HFFc6 (cell line): ENCODE measurements around the gene U2AF2. TPM values are rescaled to one million over a fixed set of nuclear protein-coding genes. Genes with fewer than 3 reads are reported as not detected.

Experiments
- DNase-seq: peaks from one replicate; pipeline ENCODE4 v3.0.0-alpha.2; 2018
- H3K27ac Mint-ChIP-seq: 2 replicates; pipeline ENCODE4 v1.8.0; 2020; ENCODE audit warnings: mild to moderate bottlenecking, mixed read lengths
- H3K27me3 Mint-ChIP-seq: 2 replicates; pipeline ENCODE4 v1.8.0; 2021; ENCODE audit warnings: mild to moderate bottlenecking, moderate library complexity, mixed read lengths; ENCODE audit not compliant: insufficient read depth
- H3K36me3 Mint-ChIP-seq: 2 replicates; pipeline ENCODE4 v1.8.0; 2021; ENCODE audit warnings: low read depth, mixed read lengths
- H3K4me1 Mint-ChIP-seq: 2 replicates; pipeline ENCODE4 v1.8.0; 2020; ENCODE audit warnings: low read depth, mixed read lengths
- H3K4me3 Mint-ChIP-seq: 2 replicates; pipeline ENCODE4 v1.8.0; 2020; ENCODE audit warnings: mild to moderate bottlenecking, moderate library complexity, mixed read lengths
- H3K9me3 Mint-ChIP-seq: 2 replicates; pipeline ENCODE4 v1.8.0; 2020; ENCODE audit warnings: mild to moderate bottlenecking, mixed read lengths
- total RNA-seq, 6 experiments: library from RNA; stranded (reverse); fragmentation: NEBNext Ultra II Directional; extraction: Animal tissue kit (Norgen Biotek cat#: 25700); gene quantifications; 2 replicates in 1 of 6; 3 replicates in 5 of 6; pipeline ENCODE4 v1.2.3, GENCODE V29; 2021
- TF ChIP-seq, protein P1 (sequence below): fragments of 200-600 bp; sonication (generic); IDR thresholded peaks from 2 replicates; pipeline ENCODE4 v1.5.0; 2021; ENCODE audit warnings: antibody characterized with exemption, mild to moderate bottlenecking

U2AF2 gene
- total RNA-seq, 6 experiments from 2014 or later, result 212 to 241 (median 226) TPM

DNA sequence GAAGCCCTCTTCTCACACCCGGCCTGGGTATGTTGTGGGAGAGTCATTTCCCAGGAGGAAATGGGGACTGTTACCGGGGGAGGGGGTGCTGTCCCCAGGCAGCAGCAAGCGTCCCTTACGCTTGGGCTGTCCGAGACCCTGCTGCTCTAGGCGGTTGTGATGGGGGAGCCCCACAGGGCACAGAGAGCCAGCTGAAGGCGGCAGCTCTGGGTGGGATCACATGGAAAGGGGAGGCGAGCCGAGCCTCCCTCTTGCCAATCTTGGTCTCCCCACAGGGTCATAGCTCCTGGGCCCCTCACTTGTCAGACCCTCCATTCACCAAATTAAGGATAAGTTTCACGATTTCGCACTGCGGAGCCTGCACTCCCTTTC lies 42.2 kb downstream of the U2AF2 start:
- Mint-ChIP-seq H3K36me3 (peaks cover 26% of the 10 kb centered on the region), H3K4me3 (no peak overlapping the region), H3K9me3 (no peaks in the 10 kb centered on the region), H3K27ac (no peak overlapping the region), H3K27me3 (no peaks in the 10 kb centered on the region; the same call in 1 of the 2 replicates), H3K4me1 (no peaks in the 10 kb centered on the region)
- DNase-seq, result no peak
- TF ChIP-seq, protein P1, sequence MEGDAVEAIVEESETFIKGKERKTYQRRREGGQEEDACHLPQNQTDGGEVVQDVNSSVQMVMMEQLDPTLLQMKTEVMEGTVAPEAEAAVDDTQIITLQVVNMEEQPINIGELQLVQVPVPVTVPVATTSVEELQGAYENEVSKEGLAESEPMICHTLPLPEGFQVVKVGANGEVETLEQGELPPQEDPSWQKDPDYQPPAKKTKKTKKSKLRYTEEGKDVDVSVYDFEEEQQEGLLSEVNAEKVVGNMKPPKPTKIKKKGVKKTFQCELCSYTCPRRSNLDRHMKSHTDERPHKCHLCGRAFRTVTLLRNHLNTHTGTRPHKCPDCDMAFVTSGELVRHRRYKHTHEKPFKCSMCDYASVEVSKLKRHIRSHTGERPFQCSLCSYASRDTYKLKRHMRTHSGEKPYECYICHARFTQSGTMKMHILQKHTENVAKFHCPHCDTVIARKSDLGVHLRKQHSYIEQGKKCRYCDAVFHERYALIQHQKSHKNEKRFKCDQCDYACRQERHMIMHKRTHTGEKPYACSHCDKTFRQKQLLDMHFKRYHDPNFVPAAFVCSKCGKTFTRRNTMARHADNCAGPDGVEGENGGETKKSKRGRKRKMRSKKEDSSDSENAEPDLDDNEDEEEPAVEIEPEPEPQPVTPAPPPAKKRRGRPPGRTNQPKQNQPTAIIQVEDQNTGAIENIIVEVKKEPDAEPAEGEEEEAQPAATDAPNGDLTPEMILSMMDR, result no peak

- H3K36me3 Mint-ChIP-seq, result peaks cover 32% of the 10 kb centered on the region
- no peaks in the 10 kb centered on the region; the same call in 1 of the 2 replicates for H3K27me3 Mint-ChIP-seq
- DNase-seq, result no peak
- no peak overlapping the region for H3K4me3 Mint-ChIP-seq
- TF ChIP-seq, protein P1, result no peak
- H3K27ac Mint-ChIP-seq, result no peak overlapping the region
- no peaks in the 10 kb centered on the region for H3K4me1 Mint-ChIP-seq
- no peaks in the 10 kb centered on the region for H3K9me3 Mint-ChIP-seq
Observed at GRCh38 chr19:55697698-55698097, 42.9 kb downstream of the U2AF2 start.

DNA sequence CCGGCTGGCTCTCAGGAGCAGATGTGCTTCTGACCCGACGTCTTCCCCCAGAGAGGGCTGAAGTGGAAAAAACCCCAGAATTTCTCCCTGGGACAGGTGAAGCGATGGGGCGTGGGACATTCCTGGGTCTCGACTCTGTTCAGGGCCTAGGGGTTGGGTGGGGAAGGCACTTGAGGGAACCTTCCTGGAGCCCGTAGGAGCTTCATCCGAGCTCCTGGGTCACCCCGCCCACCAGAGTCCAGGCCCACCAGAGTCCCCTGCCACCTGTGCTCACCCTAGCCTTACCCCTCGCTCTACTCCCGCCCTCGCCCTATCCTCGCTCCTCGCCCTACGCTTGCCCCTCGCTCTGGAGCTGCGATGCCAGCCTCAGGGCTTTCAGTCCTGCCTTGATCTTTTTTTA lies 43.4 kb downstream of the U2AF2 start:
- DNase-seq, result no peak
- Mint-ChIP-seq H3K36me3 (peaks cover 36% of the 10 kb centered on the region), H3K4me1 (no peaks in the 10 kb centered on the region), H3K27me3 (peaks cover 2% of the 10 kb centered on the region), H3K9me3 (no peaks in the 10 kb centered on the region), H3K4me3 (no peak overlapping the region), H3K27ac (no peak overlapping the region)
- TF ChIP-seq, protein P1, result no peak

DNA sequence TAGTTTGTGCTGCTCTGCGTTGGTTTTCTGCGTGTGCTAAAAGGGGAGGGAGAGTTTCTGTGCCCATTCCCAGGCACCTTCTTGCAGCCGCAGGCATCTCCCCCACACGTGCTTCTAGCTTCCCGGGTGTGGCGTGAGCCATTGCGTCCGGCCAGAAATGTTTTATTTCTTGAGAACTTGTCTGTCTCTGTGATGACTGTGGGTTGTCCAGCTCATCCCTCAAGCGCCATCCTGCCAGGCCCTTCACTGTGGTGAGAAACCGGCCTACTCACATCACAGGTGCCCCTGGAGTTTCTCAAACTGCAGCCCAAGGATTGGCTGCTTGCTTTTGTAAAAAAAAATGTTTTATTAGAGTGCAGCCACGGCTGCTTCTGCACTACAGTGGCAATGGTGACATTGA lies 44.4 kb downstream of the U2AF2 start:
- DNase-seq, result no peak
- H3K4me1 Mint-ChIP-seq, result no peaks in the 10 kb centered on the region
- no peaks in the 10 kb centered on the region for H3K9me3 Mint-ChIP-seq
- TF ChIP-seq, protein P1, result no peak
- H3K4me3 Mint-ChIP-seq, result no peak overlapping the region
- H3K27ac Mint-ChIP-seq, result no peak overlapping the region
- peaks cover 46% of the 10 kb centered on the region for H3K36me3 Mint-ChIP-seq
- H3K27me3 Mint-ChIP-seq, result peaks cover 4% of the 10 kb centered on the region

- Mint-ChIP-seq H3K4me1 (no peaks in the 10 kb centered on the region), H3K36me3 (peaks cover 60% of the 10 kb centered on the region)
- TF ChIP-seq, protein P1, result no peak
Observed at GRCh38 chr19:55700813-55701212, 46.0 kb downstream of the U2AF2 start.

DNA sequence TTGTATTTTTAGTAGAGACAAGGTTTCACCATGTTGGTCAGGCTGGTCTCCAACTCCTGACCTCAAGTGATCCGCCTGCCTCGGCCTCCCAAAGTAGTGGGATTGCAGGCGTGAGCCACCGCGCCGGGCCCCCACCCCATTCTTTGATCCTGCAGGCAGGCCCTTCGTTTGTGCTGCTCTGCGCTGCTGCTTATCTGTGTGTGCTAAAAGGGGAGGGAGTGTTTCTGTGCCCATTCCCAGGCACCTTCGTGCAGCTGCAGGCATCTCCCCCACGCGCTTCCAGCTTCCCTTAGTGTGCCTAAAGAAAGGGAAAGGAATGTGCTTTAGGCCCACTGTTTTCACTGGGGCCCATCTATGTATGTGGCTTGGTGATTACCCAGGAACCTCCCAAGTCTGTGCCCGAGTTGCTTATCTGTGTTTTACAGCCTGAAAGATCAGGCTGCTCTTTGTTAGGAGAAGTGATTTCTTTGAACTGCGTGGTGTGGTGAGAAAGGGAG lies 47.3 kb downstream of the U2AF2 start:
- Mint-ChIP-seq H3K27me3 (peaks cover 4% of the 10 kb centered on the region; the same call in 1 of the 2 replicates), H3K4me1 (no peaks in the 10 kb centered on the region), H3K27ac (no peak overlapping the region), H3K9me3 (no peaks in the 10 kb centered on the region), H3K4me3 (no peak overlapping the region), H3K36me3 (peaks cover 59% of the 10 kb centered on the region)
- DNase-seq, result no peak
- TF ChIP-seq, protein P1, result no peak

More at GRCh38 chr19:55700813-55701212, 46.0 kb downstream of the U2AF2 start:
- Mint-ChIP-seq H3K4me3 (no peak overlapping the region), H3K27ac (no peak overlapping the region), H3K9me3 (no peaks in the 10 kb centered on the region), H3K27me3 (peaks cover 4% of the 10 kb centered on the region)
- DNase-seq, result no peak
